ENCODE data around the gene MICB.
"Not testable (repeated sequence)": the region's sequence is repeated elsewhere in the genome, so short reads cannot be mapped to it uniquely, and the experiment has no call there.

Gene MICB

GRCh38 chr6:31548544-31548873 lies 50.6 kb downstream of the MICB start:
- H3K4me2 ChIP-seq (ENCODE audit: low read length, poor library complexity, severe bottlenecking): no peak overlapping the region
- H3K4me3 ChIP-seq (ENCODE audit: insufficient read depth in 1 of 2, low read depth in 1 of 2, low read length in 2 of 2): peak overlapping the region in 1 of 2 experiments; percentile 77
- peak overlapping the region; percentile 98 for H4K8ac ChIP-seq (ENCODE audit: low read length)
- no peaks in the 10 kb centered on the region for H3K27me3 ChIP-seq (ENCODE audit: control insufficient read depth in 1 of 2, insufficient read depth in 1 of 2, low read length in 2 of 2)
- peaks cover 13% of the 10 kb centered on the region for H3K4me1 ChIP-seq (ENCODE audit: control insufficient read depth, insufficient read depth, low read depth, low read length)
- no peak overlapping the region for H2BK120ac ChIP-seq (ENCODE audit: low read depth, low read length)
- DNase-seq: no peak
- H3K36me3 ChIP-seq (ENCODE audit: control insufficient read depth in 1 of 2, insufficient read depth in 2 of 2, low read depth in 1 of 2, low read length in 2 of 2): peaks cover 22 to 34% of the 10 kb centered on the region in 2 experiments
- H3K27ac ChIP-seq (ENCODE audit: low read length, poor library complexity, severe bottlenecking): no peak overlapping the region
- no peak overlapping the region for H2BK12ac ChIP-seq (ENCODE audit: low read length in 2 of 2)
- H3K9me3 ChIP-seq (ENCODE audit: control insufficient read depth, low read length): no peaks in the 10 kb centered on the region
- no peak overlapping the region for H2AFZ ChIP-seq (ENCODE audit: low read depth, low read length)
- WGBS: no CpG with 5 or more reads among the region's 2 CpGs
- no peak overlapping the region for H2BK15ac ChIP-seq (ENCODE audit: low read depth, poor library complexity, severe bottlenecking)
- H3K79me1 ChIP-seq (replicated peaks; ENCODE audit: low read length, poor library complexity, severe bottlenecking): peaks cover 33% of the 10 kb centered on the region
- H3K23ac ChIP-seq (ENCODE audit: low read length in 2 of 2): no peak overlapping the region
- H2AK5ac ChIP-seq (ENCODE audit: low read length, severe bottlenecking): no peak overlapping the region
- H3K18ac ChIP-seq (ENCODE audit: low read depth in 1 of 2, low read length in 2 of 2): no peak overlapping the region
- no peak overlapping the region for H3K14ac ChIP-seq (ENCODE audit: low read length in 2 of 2)
- peak overlapping the region; percentile 95 for H3K9ac ChIP-seq (ENCODE audit: low read length)
- H3K4ac ChIP-seq (ENCODE audit: low read depth in 1 of 2, low read length in 2 of 2): peak overlapping the region in 1 of 2 experiments; percentile 92
- H2BK5ac ChIP-seq (ENCODE audit: low read depth, low read length, poor library complexity, severe bottlenecking): no peak overlapping the region
- H4K91ac ChIP-seq (ENCODE audit: low read length): peak overlapping the region; percentile 96

- Histone ChIP-seq H3K9ac (ENCODE audit: low read length) (peak overlapping the region; percentile 26), H3K79me1 (replicated peaks; ENCODE audit: low read length, poor library complexity, severe bottlenecking) (peaks cover 21% of the 10 kb centered on the region), H3K36me3 (ENCODE audit: control insufficient read depth in 1 of 2, insufficient read depth in 2 of 2, low read depth in 1 of 2, low read length in 2 of 2) (peaks cover 27 to 55% of the 10 kb centered on the region in 2 experiments)
- not testable (repeated sequence) for H2AK5ac ChIP-seq (ENCODE audit: low read length, severe bottlenecking); H2BK15ac ChIP-seq (ENCODE audit: low read depth, poor library complexity, severe bottlenecking); H3K14ac ChIP-seq (ENCODE audit: low read length in 2 of 2); H4K91ac ChIP-seq (ENCODE audit: low read length); H3K4me1 ChIP-seq (ENCODE audit: control insufficient read depth, insufficient read depth, low read depth, low read length); H3K4ac ChIP-seq (ENCODE audit: low read depth in 1 of 2, low read length in 2 of 2); H4K8ac ChIP-seq (ENCODE audit: low read length); H2BK5ac ChIP-seq (ENCODE audit: low read depth, low read length, poor library complexity, severe bottlenecking); H2BK120ac ChIP-seq (ENCODE audit: low read depth, low read length); H3K23ac ChIP-seq (ENCODE audit: low read length in 2 of 2); H3K9me3 ChIP-seq (ENCODE audit: control insufficient read depth, low read length); H3K27ac ChIP-seq (ENCODE audit: low read length, poor library complexity, severe bottlenecking); H3K27me3 ChIP-seq (ENCODE audit: control insufficient read depth in 1 of 2, insufficient read depth in 1 of 2, low read length in 2 of 2); H3K18ac ChIP-seq (ENCODE audit: low read depth in 1 of 2, low read length in 2 of 2); H3K4me3 ChIP-seq (ENCODE audit: insufficient read depth in 1 of 2, low read depth in 1 of 2, low read length in 2 of 2); H3K4me2 ChIP-seq (ENCODE audit: low read length, poor library complexity, severe bottlenecking); H2AFZ ChIP-seq (ENCODE audit: low read depth, low read length); H2BK12ac ChIP-seq (ENCODE audit: low read length in 2 of 2)
- 49% methylated on average over 5 of the region's 5 CpGs for WGBS
- DNase-seq: peak; percentile 83
Observed at GRCh38 chr6:31551371-31551770, 53.4 kb downstream of the MICB start.

- peaks cover 25% of the 10 kb centered on the region for H3K4me1 ChIP-seq (ENCODE audit: control insufficient read depth, insufficient read depth, low read depth, low read length)
- no peak overlapping the region for H3K4me2 ChIP-seq (ENCODE audit: low read length, poor library complexity, severe bottlenecking)
- no peak overlapping the region for H3K4me3 ChIP-seq (ENCODE audit: insufficient read depth in 1 of 2, low read depth in 1 of 2, low read length in 2 of 2)
- no peak overlapping the region for H2AFZ ChIP-seq (ENCODE audit: low read depth, low read length)
- no peak overlapping the region for H2BK120ac ChIP-seq (ENCODE audit: low read depth, low read length)
- peaks cover 24% of the 10 kb centered on the region for H3K79me1 ChIP-seq (replicated peaks; ENCODE audit: low read length, poor library complexity, severe bottlenecking)
- H3K36me3 ChIP-seq (ENCODE audit: control insufficient read depth in 1 of 2, insufficient read depth in 2 of 2, low read depth in 1 of 2, low read length in 2 of 2): peaks cover 38 to 72% of the 10 kb centered on the region in 2 experiments
- no peak for DNase-seq
- no peak overlapping the region for H3K23ac ChIP-seq (ENCODE audit: low read length in 2 of 2)
- no peak overlapping the region for H2BK15ac ChIP-seq (ENCODE audit: low read depth, poor library complexity, severe bottlenecking)
- H2BK5ac ChIP-seq (ENCODE audit: low read depth, low read length, poor library complexity, severe bottlenecking): no peak overlapping the region
- H4K8ac ChIP-seq (ENCODE audit: low read length): no peak overlapping the region
- H2AK5ac ChIP-seq (ENCODE audit: low read length, severe bottlenecking): no peak overlapping the region
- H3K4ac ChIP-seq (ENCODE audit: low read depth in 1 of 2, low read length in 2 of 2): no peak overlapping the region
- no peaks in the 10 kb centered on the region for H3K27me3 ChIP-seq (ENCODE audit: control insufficient read depth in 1 of 2, insufficient read depth in 1 of 2, low read length in 2 of 2)
- H3K14ac ChIP-seq (ENCODE audit: low read length in 2 of 2): no peak overlapping the region
- H3K27ac ChIP-seq (ENCODE audit: low read length, poor library complexity, severe bottlenecking): no peak overlapping the region
- H2BK12ac ChIP-seq (ENCODE audit: low read length in 2 of 2): peak overlapping the region; percentile 12 to 38
- H3K9me3 ChIP-seq (ENCODE audit: control insufficient read depth, low read length): no peaks in the 10 kb centered on the region
- WGBS: 97% methylated on average over 3 of the region's 3 CpGs
- no peak overlapping the region for H3K9ac ChIP-seq (ENCODE audit: low read length)
- no peak overlapping the region for H3K18ac ChIP-seq (ENCODE audit: low read depth in 1 of 2, low read length in 2 of 2)
- no peak overlapping the region for H4K91ac ChIP-seq (ENCODE audit: low read length)
Observed at GRCh38 chr6:31556307-31556706, 58.4 kb downstream of the MICB start.

GRCh38 chr6:31557443-31558317 lies 59.7 kb downstream of the MICB start:
- peaks cover 31 to 71% of the 10 kb centered on the region in 2 experiments for H3K36me3 ChIP-seq (ENCODE audit: control insufficient read depth in 1 of 2, insufficient read depth in 2 of 2, low read depth in 1 of 2, low read length in 2 of 2)
- no peak overlapping the region for H2BK12ac ChIP-seq (ENCODE audit: low read length in 2 of 2)
- peaks cover 26% of the 10 kb centered on the region for H3K79me1 ChIP-seq (replicated peaks; ENCODE audit: low read length, poor library complexity, severe bottlenecking)
- H2BK5ac ChIP-seq (ENCODE audit: low read depth, low read length, poor library complexity, severe bottlenecking): no peak overlapping the region
- peaks cover 25% of the 10 kb centered on the region for H3K4me1 ChIP-seq (ENCODE audit: control insufficient read depth, insufficient read depth, low read depth, low read length)
- H3K14ac ChIP-seq (ENCODE audit: low read length in 2 of 2): no peak overlapping the region
- H3K18ac ChIP-seq (ENCODE audit: low read depth in 1 of 2, low read length in 2 of 2): peak overlapping the region in 1 of 2 experiments; percentile 56
- no peak overlapping the region for H3K27ac ChIP-seq (ENCODE audit: low read length, poor library complexity, severe bottlenecking)
- H3K4ac ChIP-seq (ENCODE audit: low read depth in 1 of 2, low read length in 2 of 2): no peak overlapping the region
- peak overlapping the region; percentile 79 for H4K8ac ChIP-seq (ENCODE audit: low read length)
- H3K4me3 ChIP-seq (ENCODE audit: insufficient read depth in 1 of 2, low read depth in 1 of 2, low read length in 2 of 2): no peak overlapping the region
- no peaks in the 10 kb centered on the region for H3K27me3 ChIP-seq (ENCODE audit: control insufficient read depth in 1 of 2, insufficient read depth in 1 of 2, low read length in 2 of 2)
- no peak overlapping the region for H3K9ac ChIP-seq (ENCODE audit: low read length)
- peak overlapping the region; percentile 93 for H4K91ac ChIP-seq (ENCODE audit: low read length)
- H3K23ac ChIP-seq (ENCODE audit: low read length in 2 of 2): no peak overlapping the region
- no peak overlapping the region for H3K4me2 ChIP-seq (ENCODE audit: low read length, poor library complexity, severe bottlenecking)
- 88% methylated on average over 22 of the region's 24 CpGs for WGBS
- H2AFZ ChIP-seq (ENCODE audit: low read depth, low read length): no peak overlapping the region
- H2BK120ac ChIP-seq (ENCODE audit: low read depth, low read length): no peak overlapping the region
- peak overlapping the region; percentile 98 for H2BK15ac ChIP-seq (ENCODE audit: low read depth, poor library complexity, severe bottlenecking)
- no peak for DNase-seq
- H3K9me3 ChIP-seq (ENCODE audit: control insufficient read depth, low read length): no peaks in the 10 kb centered on the region
- H2AK5ac ChIP-seq (ENCODE audit: low read length, severe bottlenecking): peak overlapping the region; percentile 34

All from mesenchymal stem cell (in vitro differentiated cells and primary cell).